Spleen (tissue), 7 donors: ENCODE measurements around the gene TMEFF1.

Experiments used
- POLR2A ChIP-seq, 3 donors: fragments of 450-650 bp; IDR thresholded peaks; one replicate each; pipeline ENCODE4 v1.5.1; 2017; ENCODE audit warnings: antibody characterized with exemption in 3 of 3, mild to moderate bottlenecking in 1 of 3
- POLR2AphosphoS5 ChIP-seq, 3 donors: sonication (generic); formaldehyde crosslinking; IDR thresholded peaks; one replicate each; pipeline ENCODE4 v1.5.1; 2017; ENCODE audit warnings: antibody characterized with exemption in 3 of 3
- TF ChIP-seq, protein P1 (sequence below), 11 experiments: fragments of 200-600 bp in 7 of 11; fragments of 450-650 bp in 4 of 11; sonication (generic) in 4 of 11; IDR thresholded peaks in 8 of 11; conservative IDR thresholded peaks in 3 of 11; 1 replicate in 7 of 11; 2 replicates in 4 of 11; pipeline versions ENCODE4 v1.4.0 to v1.8.0; 2016 to 2021; ENCODE audit warnings: antibody characterized with exemption in 11 of 11, inconsistent platforms in 4 of 11, mild to moderate bottlenecking in 1 of 11
- donor health status: DM: no; HTN: no; CAD: no; lungs with moderate emphysema.
- donor health status: DM: no; HTN: no; CAD: no.
- donor health status: DM: no; HTN: no; CAD: no.

DNA sequence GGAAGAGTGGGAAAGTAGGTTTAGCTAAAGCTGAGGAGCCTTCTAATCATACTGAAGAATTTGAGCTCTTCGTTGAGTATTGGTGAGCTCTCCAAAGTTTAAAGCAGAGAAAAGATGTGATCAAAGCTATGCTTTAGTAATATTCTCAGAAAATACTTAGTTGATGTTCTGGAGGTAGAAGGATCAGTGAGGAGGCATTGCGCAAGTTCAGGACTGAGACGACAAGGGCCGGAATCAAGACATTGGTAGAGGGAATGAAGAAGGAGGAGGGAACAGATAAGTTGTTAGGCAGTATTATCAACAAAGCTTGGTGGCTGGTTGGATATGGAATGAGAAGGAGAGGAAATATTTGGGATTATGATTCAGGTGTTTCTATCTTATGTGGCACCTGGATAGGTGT, 112.0 kb downstream of the TMEFF1 start:
- TF ChIP-seq POLR2A (IDR thresholded peaks at IDR 0.05) (no peak), POLR2AphosphoS5 (IDR thresholded peaks at IDR 0.05) (no peak)
- TF ChIP-seq, protein P1, sequence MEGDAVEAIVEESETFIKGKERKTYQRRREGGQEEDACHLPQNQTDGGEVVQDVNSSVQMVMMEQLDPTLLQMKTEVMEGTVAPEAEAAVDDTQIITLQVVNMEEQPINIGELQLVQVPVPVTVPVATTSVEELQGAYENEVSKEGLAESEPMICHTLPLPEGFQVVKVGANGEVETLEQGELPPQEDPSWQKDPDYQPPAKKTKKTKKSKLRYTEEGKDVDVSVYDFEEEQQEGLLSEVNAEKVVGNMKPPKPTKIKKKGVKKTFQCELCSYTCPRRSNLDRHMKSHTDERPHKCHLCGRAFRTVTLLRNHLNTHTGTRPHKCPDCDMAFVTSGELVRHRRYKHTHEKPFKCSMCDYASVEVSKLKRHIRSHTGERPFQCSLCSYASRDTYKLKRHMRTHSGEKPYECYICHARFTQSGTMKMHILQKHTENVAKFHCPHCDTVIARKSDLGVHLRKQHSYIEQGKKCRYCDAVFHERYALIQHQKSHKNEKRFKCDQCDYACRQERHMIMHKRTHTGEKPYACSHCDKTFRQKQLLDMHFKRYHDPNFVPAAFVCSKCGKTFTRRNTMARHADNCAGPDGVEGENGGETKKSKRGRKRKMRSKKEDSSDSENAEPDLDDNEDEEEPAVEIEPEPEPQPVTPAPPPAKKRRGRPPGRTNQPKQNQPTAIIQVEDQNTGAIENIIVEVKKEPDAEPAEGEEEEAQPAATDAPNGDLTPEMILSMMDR (IDR thresholded peaks at IDR 0.05 in 8 of 11, conservative IDR thresholded peaks at IDR 0.05 in 3 of 11), result no peak
